Measurements from ENCODE around the gene TM2D3. TPM values are rescaled to one million over a fixed set of nuclear protein-coding genes. Genes with fewer than 3 reads are reported as not detected.

TM2D3 gene
- total and polyA plus RNA-seq, 8 donors, result 20.4 to 128 (median 46.2) TPM

DNA sequence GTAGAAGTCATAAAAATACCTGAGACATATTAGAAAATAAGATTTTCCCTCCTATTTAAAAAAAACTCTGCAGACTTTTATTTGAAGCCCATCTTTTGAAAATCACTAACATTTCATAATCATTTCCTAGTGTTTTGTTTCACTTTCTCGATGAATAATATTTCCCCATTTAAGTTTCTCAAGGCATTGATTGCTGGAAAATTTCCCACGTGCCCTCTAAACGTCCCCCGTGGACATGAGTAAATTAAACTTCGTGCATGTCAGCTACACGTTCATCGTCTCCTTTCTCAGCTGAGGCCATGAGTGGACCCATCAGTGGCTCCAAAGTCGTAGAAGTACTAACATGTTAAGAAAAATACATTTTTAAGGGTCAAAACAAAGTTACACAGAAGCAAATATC, 2.0 kb upstream of the TM2D3 start:
- peaks cover 0 to 34% (median 31%) of the 10 kb centered on the region in 4 donors for H3K36me3 ChIP-seq
- intact Hi-C loops (cut with DNase I; ENCODE audit: low total_unique reads), result no loop called here
- H3K9me3 ChIP-seq, result no peaks in the 10 kb centered on the region
- no peak overlapping the region for H3K4me3 ChIP-seq
- H3K27me3 ChIP-seq, result no peaks in the 10 kb centered on the region
- 56 to 79% (median 74%) methylated on average over 8 of the region's 8 CpGs for WGBS, 5 donors
- peak overlapping the region in 1 of 5 donors; percentile 7 for H3K27ac ChIP-seq
- H3K4me1 ChIP-seq, result peaks cover 29 to 35% (median 31%) of the 10 kb centered on the region in 4 donors
- DNase-seq, result no peak
- no peak for TF ChIP-seq POLR2A (IDR thresholded peaks at IDR 0.05)
- TF ChIP-seq POLR2AphosphoS5 (IDR thresholded peaks at IDR 0.05), result no peak
- TF ChIP-seq EP300 (IDR thresholded peaks at IDR 0.05), result no peak
- TF ChIP-seq, protein P1, sequence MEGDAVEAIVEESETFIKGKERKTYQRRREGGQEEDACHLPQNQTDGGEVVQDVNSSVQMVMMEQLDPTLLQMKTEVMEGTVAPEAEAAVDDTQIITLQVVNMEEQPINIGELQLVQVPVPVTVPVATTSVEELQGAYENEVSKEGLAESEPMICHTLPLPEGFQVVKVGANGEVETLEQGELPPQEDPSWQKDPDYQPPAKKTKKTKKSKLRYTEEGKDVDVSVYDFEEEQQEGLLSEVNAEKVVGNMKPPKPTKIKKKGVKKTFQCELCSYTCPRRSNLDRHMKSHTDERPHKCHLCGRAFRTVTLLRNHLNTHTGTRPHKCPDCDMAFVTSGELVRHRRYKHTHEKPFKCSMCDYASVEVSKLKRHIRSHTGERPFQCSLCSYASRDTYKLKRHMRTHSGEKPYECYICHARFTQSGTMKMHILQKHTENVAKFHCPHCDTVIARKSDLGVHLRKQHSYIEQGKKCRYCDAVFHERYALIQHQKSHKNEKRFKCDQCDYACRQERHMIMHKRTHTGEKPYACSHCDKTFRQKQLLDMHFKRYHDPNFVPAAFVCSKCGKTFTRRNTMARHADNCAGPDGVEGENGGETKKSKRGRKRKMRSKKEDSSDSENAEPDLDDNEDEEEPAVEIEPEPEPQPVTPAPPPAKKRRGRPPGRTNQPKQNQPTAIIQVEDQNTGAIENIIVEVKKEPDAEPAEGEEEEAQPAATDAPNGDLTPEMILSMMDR (IDR thresholded peaks at IDR 0.05), result no peak

GRCh38 chr15:101652786-101653430, 727 bp upstream of the TM2D3 start:
- Histone ChIP-seq H3K9me3 (no peaks in the 10 kb centered on the region), H3K4me1 (peaks cover 29 to 48% (median 39%) of the 10 kb centered on the region in 4 donors), H3K4me3 (peak overlapping the region; percentile 73 to 99 (median 86)), H3K27me3 (no peaks in the 10 kb centered on the region), H3K36me3 (peaks cover 4 to 41% (median 36%) of the 10 kb centered on the region in 4 donors), H3K27ac (peak overlapping the region; percentile 94 to 99 (median 99))
- 29 to 34% (median 32%) methylated on average over 42 of the region's 42 CpGs for WGBS, 5 donors
- DNase-seq, result no peak
- intact Hi-C loops (cut with DNase I; ENCODE audit: low total_unique reads), result no loop called here
- no peak for TF ChIP-seq POLR2A (IDR thresholded peaks at IDR 0.05)
- TF ChIP-seq, protein P1 (IDR thresholded peaks at IDR 0.05), result no peak
- no peak for TF ChIP-seq EP300 (IDR thresholded peaks at IDR 0.05)
- no peak for TF ChIP-seq POLR2AphosphoS5 (IDR thresholded peaks at IDR 0.05)

- Histone ChIP-seq H3K27ac (peak overlapping the region; percentile 94 to 99 (median 99)), H3K4me3 (peak overlapping the region; percentile 73 to 99 (median 86)), H3K36me3 (peaks cover 10 to 45% (median 40%) of the 10 kb centered on the region in 4 donors), H3K4me1 (peaks cover 29 to 59% (median 42%) of the 10 kb centered on the region in 4 donors), H3K9me3 (no peaks in the 10 kb centered on the region), H3K27me3 (no peaks in the 10 kb centered on the region)
- 0 to 1% (median 1%) methylated on average over 14 to 32 of the region's 32 CpGs for WGBS, 5 donors
- no peak for DNase-seq
- TF ChIP-seq POLR2AphosphoS5 (IDR thresholded peaks at IDR 0.05) (no peak), POLR2A (IDR thresholded peaks at IDR 0.05) (peak in 1 of 4 donors; percentile 17)
- intact Hi-C loops (cut with DNase I; ENCODE audit: low total_unique reads), result no loop called here
Observed at GRCh38 chr15:101651554-101652097, 555 bp downstream of the TM2D3 start.

DNA sequence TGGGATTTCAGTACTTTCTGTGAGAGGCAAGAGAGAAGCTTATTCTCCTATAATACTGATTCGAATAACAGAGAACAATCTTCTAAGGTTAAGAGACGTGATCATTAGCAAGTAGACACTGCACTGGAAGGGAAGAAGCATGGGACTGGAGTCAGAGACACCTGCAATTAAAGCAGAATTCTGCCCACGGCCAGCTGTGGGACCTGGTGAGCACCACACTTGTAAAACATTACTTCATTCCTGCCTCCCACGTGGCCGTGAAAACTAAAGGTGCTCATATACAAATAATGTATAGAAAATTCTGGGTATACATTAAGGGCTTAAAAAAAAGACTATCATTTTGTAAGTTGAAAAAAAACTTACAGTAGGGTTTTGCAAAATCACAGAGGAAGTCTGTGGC, 2.0 kb downstream of the TM2D3 start:
- intact Hi-C loops (cut with DNase I; ENCODE audit: low total_unique reads), result no loop called here

More for the DNA sequence above, 2.0 kb downstream of the TM2D3 start:
- Histone ChIP-seq H3K27me3 (no peaks in the 10 kb centered on the region), H3K36me3 (peaks cover 21 to 50% (median 42%) of the 10 kb centered on the region in 4 donors), H3K4me1 (peaks cover 29 to 62% (median 42%) of the 10 kb centered on the region in 4 donors), H3K4me3 (no peak overlapping the region), H3K9me3 (no peaks in the 10 kb centered on the region), H3K27ac (peak overlapping the region in 1 of 5 donors; percentile 99)
- TF ChIP-seq EP300 (IDR thresholded peaks at IDR 0.05) (no peak), POLR2A (IDR thresholded peaks at IDR 0.05) (no peak)
- TF ChIP-seq, protein P1 (IDR thresholded peaks at IDR 0.05), result no peak
- 54 to 63% (median 58%) methylated on average over 5 of the region's 5 CpGs for WGBS, 5 donors
- no peak for DNase-seq
